GM18526 (cell line): ENCODE data around the gene SIRT3.
"Not testable (repeated sequence)": the region's sequence is repeated elsewhere in the genome, so short reads cannot be mapped to it uniquely, and the experiment has no call there.

ENCODE experiments used
- POLR2A ChIP-seq: IDR thresholded peaks from 3 replicates; pipeline ENCODE4 v1.6.1; 2011; ENCODE audit not compliant: insufficient read length; ENCODE audit errors: extremely low read depth

Gene SIRT3

DNA sequence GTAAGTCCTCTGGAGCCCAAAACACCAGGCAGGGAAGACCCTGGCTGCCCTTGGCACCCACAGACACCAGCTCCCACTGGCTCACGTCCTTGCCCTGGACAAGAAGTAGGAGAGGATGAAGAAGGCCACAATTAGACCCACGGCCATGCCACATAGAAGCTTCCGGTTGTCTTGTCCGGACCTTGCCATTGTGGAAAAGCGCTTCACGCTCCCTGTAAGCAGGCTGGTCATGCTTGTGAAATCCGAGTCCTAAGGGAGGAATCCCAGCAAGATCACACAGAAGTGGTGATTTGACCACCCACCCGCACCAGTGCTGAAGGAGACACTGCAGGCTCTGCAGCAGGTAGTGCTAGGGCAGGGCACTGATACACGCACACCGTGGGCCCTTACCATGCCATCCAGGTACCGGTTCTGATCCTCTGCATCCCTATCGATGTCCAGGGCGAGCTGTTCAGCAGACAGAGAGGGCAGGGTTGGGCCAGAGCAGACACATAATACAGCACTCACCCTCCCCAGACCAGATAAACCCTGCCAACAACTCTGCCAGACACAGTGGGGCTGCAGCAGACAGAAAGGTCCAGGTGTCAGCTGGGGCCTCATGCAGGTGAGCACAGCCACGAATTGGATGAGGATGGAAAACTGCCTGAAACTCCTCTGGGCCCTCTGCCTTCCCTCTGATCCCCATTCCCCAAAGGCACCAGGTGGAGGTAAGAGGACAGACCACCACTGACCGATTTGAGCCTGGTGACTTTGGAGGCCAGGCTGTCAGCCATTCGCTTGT lies 30.7 kb downstream of the SIRT3 start:
- no peak for TF ChIP-seq POLR2A

DNA sequence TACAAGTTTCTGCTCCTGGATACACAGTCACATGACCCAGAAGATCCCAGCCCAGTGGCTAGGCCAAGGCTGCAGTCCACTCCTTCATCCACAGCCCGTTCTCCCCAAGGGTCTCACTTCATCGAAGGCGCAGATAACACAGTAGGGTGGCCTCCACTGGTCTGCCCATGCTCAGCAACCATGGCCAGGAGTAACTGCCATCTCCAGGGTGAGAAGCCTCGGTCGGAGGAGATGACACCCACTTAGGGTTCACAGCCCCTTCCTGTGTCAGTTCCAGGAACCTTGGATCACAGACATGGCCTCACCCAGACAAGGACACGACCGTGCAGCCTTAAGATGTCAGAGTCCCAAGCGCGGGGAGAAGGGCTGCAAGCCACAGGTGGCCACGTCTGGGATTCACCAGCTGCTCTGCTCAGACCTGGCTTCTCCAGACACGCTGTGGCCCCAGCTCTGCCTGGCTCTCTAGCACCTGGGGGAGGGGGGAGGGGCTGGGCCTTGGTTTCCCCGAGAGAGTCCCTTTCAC lies 31.5 kb downstream of the SIRT3 start:
- TF ChIP-seq POLR2A: no peak

GRCh38 chr11:203945-204586 lies 32.1 kb downstream of the SIRT3 start:
- TF ChIP-seq POLR2A: no peak

DNA sequence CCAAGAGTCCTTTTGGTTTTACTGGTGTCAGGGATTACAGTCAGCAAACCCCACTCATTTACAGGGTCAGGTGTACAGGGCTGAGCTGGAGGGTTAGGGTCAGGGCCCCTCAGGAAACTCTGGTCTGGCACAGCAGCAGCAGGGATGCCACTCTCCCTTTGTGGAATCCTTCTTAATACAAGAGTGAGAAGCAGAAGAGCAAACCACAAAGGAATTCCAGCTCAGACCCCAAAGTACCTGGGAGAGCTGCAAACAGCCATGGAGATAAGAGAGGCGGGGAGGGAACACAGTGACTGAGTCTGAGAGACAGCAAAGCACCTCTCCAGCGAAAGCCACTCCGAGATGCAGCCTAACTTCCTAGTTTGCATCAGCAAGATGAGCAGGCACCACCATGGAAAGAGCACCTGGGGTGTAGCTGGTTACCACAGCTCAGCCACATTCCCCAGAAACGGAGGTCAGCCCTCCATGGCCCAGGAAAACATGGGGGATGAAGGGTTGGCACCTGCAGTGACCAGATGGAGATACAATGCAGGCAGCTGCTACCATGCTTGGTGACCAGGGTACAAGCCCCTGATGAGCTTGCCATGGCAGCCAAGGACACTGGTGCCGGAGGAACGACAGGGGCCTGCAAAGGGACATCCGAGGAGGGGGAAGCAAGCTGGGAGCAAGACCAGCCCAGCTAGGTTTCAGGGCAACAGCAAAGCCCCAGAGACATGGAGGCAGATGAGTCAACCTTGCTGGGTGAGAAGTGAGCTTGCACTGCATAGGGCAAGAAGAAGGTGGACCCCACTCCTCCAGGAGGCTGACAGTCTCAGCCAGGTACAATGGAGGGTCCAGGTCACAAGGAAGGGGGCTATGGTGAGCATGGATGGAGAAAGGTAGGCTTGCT lies 32.8 kb downstream of the SIRT3 start:
- no peak for TF ChIP-seq POLR2A

DNA sequence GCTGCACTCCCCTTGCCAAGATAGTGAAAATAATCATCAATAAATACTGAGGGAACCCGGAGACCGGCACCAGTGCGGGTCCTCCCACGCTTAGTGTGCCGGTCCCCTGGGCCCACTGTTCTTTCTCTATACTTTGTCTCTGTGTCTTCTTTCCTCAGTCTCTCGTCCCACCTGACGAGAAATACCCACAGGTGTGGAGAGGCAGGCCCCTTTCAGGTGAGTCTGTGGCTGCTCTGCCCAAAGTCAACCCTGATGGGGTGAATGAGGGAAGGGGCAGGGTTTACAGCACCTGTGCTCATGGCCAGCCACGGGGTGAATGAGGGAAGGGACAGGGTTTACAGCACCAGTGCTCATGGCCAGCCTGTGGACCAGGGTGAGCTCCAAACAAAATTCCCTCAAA lies 33.7 kb downstream of the SIRT3 start:
- TF ChIP-seq POLR2A: no peak

GRCh38 chr11:201966-202365 lies 34.2 kb downstream of the SIRT3 start:
- TF ChIP-seq POLR2A: no peak

- TF ChIP-seq POLR2A: no peak
Observed at GRCh38 chr11:200224-201003, 35.7 kb downstream of the SIRT3 start.

DNA sequence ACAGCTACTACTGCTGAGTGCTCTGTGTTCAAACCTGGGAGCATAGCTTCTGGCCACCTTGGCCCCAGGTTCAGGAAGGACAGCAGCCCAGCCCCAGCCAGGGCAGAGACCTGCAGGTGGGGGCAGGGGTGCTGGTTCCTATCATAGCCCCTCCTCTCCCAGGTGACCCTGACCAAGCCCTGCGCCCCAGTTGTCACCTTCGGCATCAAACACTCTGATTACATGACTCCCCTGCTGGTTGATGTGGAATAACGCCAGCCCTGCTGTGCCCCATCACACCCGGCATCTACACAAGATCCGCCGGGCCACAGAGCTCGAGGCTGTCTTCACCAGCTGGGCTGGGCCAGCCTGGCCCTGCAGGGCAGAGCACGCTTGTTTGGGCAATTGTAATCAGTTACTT lies 36.4 kb downstream of the SIRT3 start:
- TF ChIP-seq POLR2A: no peak

GRCh38 chr11:199004-199581 lies 37.0 kb downstream of the SIRT3 start:
- no peak for TF ChIP-seq POLR2A

- no peak for TF ChIP-seq POLR2A
Observed at GRCh38 chr11:198236-198806, 37.8 kb downstream of the SIRT3 start.

DNA sequence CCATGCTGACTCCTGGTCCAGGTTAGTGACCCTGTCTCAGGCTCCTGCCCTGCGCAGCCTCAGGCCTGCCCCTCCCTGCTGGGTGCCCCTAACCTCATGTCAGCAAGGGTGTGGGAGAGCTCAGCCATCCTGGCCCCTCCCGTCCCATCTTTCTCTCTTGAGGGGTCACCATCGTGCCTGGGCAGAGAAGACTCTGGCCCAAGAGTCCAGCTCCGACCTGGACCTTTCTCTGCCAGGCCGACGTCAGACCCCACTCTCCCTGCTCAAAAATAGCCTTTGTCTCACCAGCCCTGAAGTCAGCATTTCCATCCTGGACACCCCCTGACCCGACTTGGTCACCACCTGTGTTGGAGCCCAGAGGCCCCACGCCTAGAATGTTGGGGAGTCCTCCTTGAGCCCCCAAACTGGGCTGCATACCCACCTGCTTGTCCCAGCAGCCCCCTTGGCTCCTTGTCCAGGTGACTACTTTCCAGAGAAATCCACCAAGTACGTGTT lies 38.4 kb downstream of the SIRT3 start:
- TF ChIP-seq POLR2A: no peak

DNA sequence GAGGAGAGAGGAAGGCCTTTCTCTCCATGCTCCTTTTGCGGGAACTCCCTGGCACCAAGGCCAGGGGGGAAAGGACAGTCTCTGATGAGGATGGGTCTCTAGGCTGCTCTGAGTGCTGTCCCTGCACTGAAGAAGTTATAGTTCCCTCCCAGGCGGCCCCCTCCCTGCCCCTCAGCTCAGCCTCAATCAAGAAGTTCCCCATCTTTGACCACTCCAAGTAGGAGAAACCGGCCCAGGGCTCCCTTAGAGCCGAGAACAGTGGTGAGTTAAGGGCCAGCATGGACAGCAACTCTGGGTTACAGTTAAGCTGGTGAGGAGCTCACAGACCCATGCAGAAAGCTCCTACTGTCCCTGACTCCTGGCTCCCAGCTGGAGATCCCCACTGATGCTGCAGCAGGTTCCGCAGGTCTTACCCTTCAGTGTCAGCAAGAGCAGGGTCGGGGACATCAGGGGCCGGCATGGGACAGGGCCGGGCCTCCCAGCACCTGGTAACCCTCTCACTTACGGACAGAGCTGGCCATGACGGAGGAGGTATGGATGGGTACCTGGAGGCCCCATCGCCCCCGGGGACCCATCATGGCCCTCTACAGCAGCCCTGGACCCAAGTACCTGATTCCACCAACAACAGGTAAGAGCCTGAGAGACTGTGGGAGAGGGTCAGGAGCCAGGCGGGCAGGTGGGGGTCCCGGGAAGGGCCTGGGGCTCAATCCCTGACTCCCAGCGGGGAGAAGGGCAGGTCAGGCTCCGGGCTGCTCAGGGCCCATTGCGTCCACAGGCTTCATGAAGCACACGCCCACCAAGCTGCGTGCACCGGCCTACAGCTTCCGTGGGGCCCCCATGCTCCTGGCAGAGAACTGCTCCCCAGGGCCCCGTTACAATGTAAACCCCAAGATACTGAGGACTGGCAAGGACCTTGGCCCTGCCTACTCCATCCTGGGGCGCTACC lies 39.1 kb downstream of the SIRT3 start:
- TF ChIP-seq POLR2A: no peak

GRCh38 chr11:192674-193128 lies 43.4 kb downstream of the SIRT3 start, which contains the start of gene SCGB1C1:
SCGB1C1 (plus strand) TSS chr11:193078; CDS start chr11:193100, 22 bp downstream.
- not testable (repeated sequence) for TF ChIP-seq POLR2A
